Measurements from ENCODE around the gene GMDS. TPM values are rescaled to one million over a fixed set of nuclear protein-coding genes. Genes with fewer than 3 reads are reported as not detected.

The GMDS gene
- total RNA-seq, 1 experiment from 2014 or later, result 27.6 TPM

GRCh38 chr6:1868561-1869261 is 376.7 kb downstream of the GMDS start:
- no peaks in the 10 kb centered on the region for H3K27me3 Mint-ChIP-seq (ENCODE audit: low read depth)
- Histone ChIP-seq H3K56ac (ENCODE audit: insufficient read length, low read depth, low read length) (no peak overlapping the region), H4K91ac (ENCODE audit: insufficient read length, low read depth, low read length) (no peak overlapping the region), H3K27ac (ENCODE audit: insufficient read length, low read depth, low read length) (no peak overlapping the region), H4K8ac (replicated peaks; ENCODE audit: insufficient read length, low read depth, low read length) (no peak overlapping the region), H3K4me2 (ENCODE audit: insufficient read depth, insufficient read length, low read length) (no peak overlapping the region), H4K20me1 (ENCODE audit: control insufficient read depth, insufficient read depth, insufficient read length) (no peaks in the 10 kb centered on the region), H2BK15ac (ENCODE audit: low read depth, low read length) (no peak overlapping the region), H2BK12ac (ENCODE audit: insufficient read length, low read depth, low read length) (no peak overlapping the region), H3K18ac (ENCODE audit: insufficient read length, low read depth, low read length) (no peak overlapping the region), H2BK20ac (ENCODE audit: low read depth, low read length, poor library complexity, severe bottlenecking) (no peak overlapping the region), H3K14ac (ENCODE audit: insufficient read depth, low read length) (no peak overlapping the region), H3K23me2 (ENCODE audit: insufficient read length, low read depth, low read length, poor library complexity, severe bottlenecking) (no peaks in the 10 kb centered on the region), H3K4ac (ENCODE audit: low read depth, low read length) (no peak overlapping the region), H2AFZ (ENCODE audit: low read length) (no peak overlapping the region), H3K79me2 (ENCODE audit: insufficient read depth, low read length) (no peaks in the 10 kb centered on the region), H2BK120ac (ENCODE audit: low read depth, low read length, poor library complexity, severe bottlenecking) (no peak overlapping the region), H3K27me3 (ENCODE audit: insufficient read depth, low read length) (no peaks in the 10 kb centered on the region), H2BK5ac (ENCODE audit: insufficient read length, low read length) (no peak overlapping the region), H4K5ac (ENCODE audit: insufficient read length, low read depth, low read length) (no peak overlapping the region), H3K79me1 (ENCODE audit: insufficient read depth, low read depth, low read length, poor library complexity, severe bottlenecking) (no peaks in the 10 kb centered on the region), H3K9me3 (ENCODE audit: control insufficient read depth, low read depth, low read length) (no peaks in the 10 kb centered on the region), H3K9ac (ENCODE audit: extremely low read depth, insufficient read length, low read length) (no peak overlapping the region), H2AK5ac (ENCODE audit: insufficient read length, low read length) (no peak overlapping the region), H3T11ph (ENCODE audit: low read length) (no peak overlapping the region), H3K23ac (ENCODE audit: insufficient read length, low read depth, low read length) (no peak overlapping the region), H3K4me1 (ENCODE audit: insufficient read depth, low read length) (peaks cover 16% of the 10 kb centered on the region)
- H3K36me3 Mint-ChIP-seq (ENCODE audit: insufficient read depth in 1 of 3, low read depth in 3 of 3), result no peaks in the 10 kb centered on the region
- H3K27ac Mint-ChIP-seq, result no peak overlapping the region; a peak in 1 of 7 replicates
- no CpG with 5 or more reads among the region's 4 CpGs for WGBS (ENCODE audit: extremely low coverage, insufficient read length, low lambda C conversion rate)
- no peak overlapping the region for H3K4me3 Mint-ChIP-seq
- no peaks in the 10 kb centered on the region for H3K9me3 Mint-ChIP-seq
- peaks cover 64 to 67% of the 10 kb centered on the region in 2 experiments for H3K4me1 Mint-ChIP-seq
- no peak for DNase-seq
- TF ChIP-seq CTCF (conservative IDR thresholded peaks at IDR 0.05), result no peak
